GM23338 (cell line): ENCODE results near the gene SMARCC1. TPM values are rescaled to one million over a fixed set of nuclear protein-coding genes. Genes with fewer than 3 reads are reported as not detected.

Experiments
- ATAC-seq: fragments of 200-7000 bp; cut with Tn5 transposase; 3 replicates; pipeline ENCODE4 v1.9.1; 2020
- DNase-seq: peaks from one replicate; pipeline ENCODE4 v3.0.0-alpha.2; 2015; ENCODE audit warnings: low spot score
- H2AFZ ChIP-seq: fragments of 200-600 bp; sonication (generic); 2 replicates; pipeline ENCODE4 v1.8.0; 2016; ENCODE audit warnings: antibody characterized with exemption, mild to moderate bottlenecking, moderate library complexity
- H3F3A ChIP-seq: fragments of 200-600 bp; sonication (generic); replicated peaks from 2 replicates; pipeline ENCODE4 v1.8.0; 2017; ENCODE audit warnings: antibody characterized with exemption, mixed run types, low read depth
- H3K27ac ChIP-seq: fragments of 200-600 bp; sonication (generic); 2 replicates; pipeline ENCODE4 v1.6.1; 2016; ENCODE audit warnings: low read depth
- H3K27me3 ChIP-seq: fragments of 200-600 bp; sonication (generic); 2 replicates; pipeline ENCODE4 v1.8.0; 2016; ENCODE audit warnings: mild to moderate bottlenecking, mixed run types, moderate library complexity; ENCODE audit not compliant: insufficient read depth
- H3K36me3 ChIP-seq: fragments of 200-600 bp; sonication (generic); 2 replicates; pipeline ENCODE4 v1.8.0; 2016; ENCODE audit warnings: mild to moderate bottlenecking; ENCODE audit not compliant: insufficient read depth
- H3K4me1 ChIP-seq: fragments of 200-600 bp; sonication (generic); 2 replicates; pipeline ENCODE4 v1.8.0; 2016; ENCODE audit warnings: mild to moderate bottlenecking, moderate library complexity; ENCODE audit not compliant: insufficient read depth
- H3K4me2 ChIP-seq: fragments of 200-600 bp; sonication (generic); 2 replicates; pipeline ENCODE4 v1.7.1; 2017; ENCODE audit warnings: mixed run types
- H3K4me3 ChIP-seq: fragments of 200-600 bp; sonication (generic); 2 replicates; pipeline ENCODE4 v1.6.1; 2016; ENCODE audit warnings: mixed run types
- H3K79me2 ChIP-seq: fragments of 200-600 bp; sonication (generic); replicated peaks from 2 replicates; pipeline ENCODE4 v1.8.0; 2017; ENCODE audit warnings: mild to moderate bottlenecking; ENCODE audit not compliant: insufficient read depth
- H3K9me2 ChIP-seq: fragments of 200-600 bp; sonication (generic); 2 replicates; pipeline ENCODE4 v1.8.0; 2017; ENCODE audit not compliant: insufficient read depth
- H4K20me1 ChIP-seq: fragments of 200-600 bp; sonication (generic); replicated peaks from 2 replicates; pipeline ENCODE4 v1.8.0; 2017; ENCODE audit warnings: mild to moderate bottlenecking; ENCODE audit not compliant: insufficient read depth
- H3K27ac Mint-ChIP-seq: 2 replicates; pipeline ENCODE4 v1.8.0; 2020; ENCODE audit warnings: inconsistent platforms, mild to moderate bottlenecking, moderate library complexity, mixed read lengths
- H3K27me3 Mint-ChIP-seq: 3 replicates; pipeline ENCODE4 v1.8.0; 2022; ENCODE audit warnings: low read depth, mild to moderate bottlenecking, moderate library complexity, mixed read lengths, inconsistent platforms; ENCODE audit not compliant: insufficient read depth, poor library complexity
- H3K36me3 Mint-ChIP-seq: 3 replicates; pipeline ENCODE4 v1.8.0; 2021; ENCODE audit warnings: low read depth, mild to moderate bottlenecking, inconsistent platforms, moderate library complexity, mixed read lengths
- H3K4me1 Mint-ChIP-seq: 3 replicates; pipeline ENCODE4 v1.8.0; 2020; ENCODE audit warnings: mild to moderate bottlenecking, inconsistent platforms, mixed read lengths
- H3K4me3 Mint-ChIP-seq: 3 replicates; pipeline ENCODE4 v1.8.0; 2021; ENCODE audit warnings: moderate library complexity, mild to moderate bottlenecking, inconsistent platforms, mixed read lengths
- H3K9me3 Mint-ChIP-seq: 3 replicates; pipeline ENCODE4 v1.8.0; 2020; ENCODE audit warnings: moderate library complexity, mild to moderate bottlenecking, inconsistent platforms, mixed read lengths
- CREB1 ChIP-seq: fragments of 250-450 bp; sonication (Bioruptor Pico); IDR thresholded peaks from 2 replicates; pipeline ENCODE4 v1.5.0; 2020; ENCODE audit warnings: low read depth, mild to moderate bottlenecking, moderate library complexity
- EZH2 ChIP-seq: fragments of 200-600 bp; sonication (generic); IDR thresholded peaks from one replicate; pipeline ENCODE4 v1.8.0; 2017; ENCODE audit warnings: antibody characterized with exemption, mild to moderate bottlenecking, low read depth; ENCODE audit not compliant: unreplicated experiment
- EZH2phosphoT487 ChIP-seq: fragments of 200-600 bp; sonication (generic); IDR thresholded peaks from one replicate; pipeline ENCODE4 v1.8.1; 2018; ENCODE audit warnings: antibody characterized with exemption; ENCODE audit not compliant: unreplicated experiment
- NANOG ChIP-seq: IDR thresholded peaks from 2 replicates; pipeline ENCODE4 v1.6.1; 2016; ENCODE audit warnings: antibody characterized with exemption, borderline replicate concordance
- POLR2AphosphoS5 ChIP-seq: IDR thresholded peaks from 2 replicates; pipeline ENCODE4 v1.6.1; 2016; ENCODE audit warnings: antibody characterized with exemption, low read depth
- STAT1 ChIP-seq: IDR thresholded peaks from one replicate; pipeline ENCODE4 v1.6.1; 2016; ENCODE audit warnings: antibody characterized with exemption; ENCODE audit not compliant: unreplicated experiment
- ZNF114 ChIP-seq: fragments of 250-450 bp; sonication (Bioruptor Pico); IDR thresholded peaks from 2 replicates; pipeline ENCODE4 v1.5.0; 2020; ENCODE audit warnings: mild to moderate bottlenecking, moderate library complexity
- polyA plus RNA-seq: library from polyadenylated mRNA; unstranded; fragments of >200 nt; fragmentation: Nextera tagmentation; extraction: Ambion mirVana; gene quantifications from 2 replicates; pipeline ENCODE4 v1.2.1, GENCODE V29; 2016
- total RNA-seq: library from RNA; depleted of rRNA; stranded (reverse); fragments of >200 nt; shearing (Covaris generic); gene quantifications from 2 replicates; pipeline ENCODE4 v1.2.3, GENCODE V29; 2014
- TF ChIP-seq, protein P1 (sequence below): fragments of 250-450 bp; sonication (Bioruptor Pico); IDR thresholded peaks from 2 replicates; pipeline ENCODE4 v1.5.0; 2020; ENCODE audit warnings: mild to moderate bottlenecking, moderate library complexity
- TF ChIP-seq, protein P2 (sequence below): IDR thresholded peaks from one replicate; pipeline ENCODE4 v1.6.1; 2018; ENCODE audit warnings: antibody characterized with exemption; ENCODE audit not compliant: unreplicated experiment
- TF ChIP-seq, protein P3 (sequence below): IDR thresholded peaks from 2 replicates; pipeline ENCODE4 v1.6.1; 2016; ENCODE audit warnings: antibody characterized with exemption

SMARCC1 gene
- total and polyA plus RNA-seq, 2 experiments from 2014 or later = 105 to 171 TPM

- DNase-seq (no peak), ATAC-seq (no peak)
- H3K27me3 Mint-ChIP-seq = peaks cover 8% of the 10 kb centered on the region
- Histone ChIP-seq H3K27me3 (no peaks in the 10 kb centered on the region), H3K36me3 (no peaks in the 10 kb centered on the region; the same call in 1 of the 2 replicates), H3F3A (0 out of 2 replicates have a peak, but pooled peaks cover 11% of the 10 kb centered on the region), H2AFZ (no peak overlapping the region), H3K9me2 (no peaks in the 10 kb centered on the region), H3K4me1 (peaks cover 10% of the 10 kb centered on the region), H3K4me3 (peak overlapping the region; percentile 81), H3K27ac (0 out of 2 replicates have a peak overlapping the region, but pooled peaks have one; percentile 3), H4K20me1 (peaks cover 51% of the 10 kb centered on the region), H3K79me2 (peaks cover 86% of the 10 kb centered on the region), H3K4me2 (peak overlapping the region; percentile 82; the same call in 1 of the 2 replicates)
- peaks cover 36% of the 10 kb centered on the region for H3K36me3 Mint-ChIP-seq
- H3K4me3 Mint-ChIP-seq = no peak overlapping the region
- TF ChIP-seq, protein P1, sequence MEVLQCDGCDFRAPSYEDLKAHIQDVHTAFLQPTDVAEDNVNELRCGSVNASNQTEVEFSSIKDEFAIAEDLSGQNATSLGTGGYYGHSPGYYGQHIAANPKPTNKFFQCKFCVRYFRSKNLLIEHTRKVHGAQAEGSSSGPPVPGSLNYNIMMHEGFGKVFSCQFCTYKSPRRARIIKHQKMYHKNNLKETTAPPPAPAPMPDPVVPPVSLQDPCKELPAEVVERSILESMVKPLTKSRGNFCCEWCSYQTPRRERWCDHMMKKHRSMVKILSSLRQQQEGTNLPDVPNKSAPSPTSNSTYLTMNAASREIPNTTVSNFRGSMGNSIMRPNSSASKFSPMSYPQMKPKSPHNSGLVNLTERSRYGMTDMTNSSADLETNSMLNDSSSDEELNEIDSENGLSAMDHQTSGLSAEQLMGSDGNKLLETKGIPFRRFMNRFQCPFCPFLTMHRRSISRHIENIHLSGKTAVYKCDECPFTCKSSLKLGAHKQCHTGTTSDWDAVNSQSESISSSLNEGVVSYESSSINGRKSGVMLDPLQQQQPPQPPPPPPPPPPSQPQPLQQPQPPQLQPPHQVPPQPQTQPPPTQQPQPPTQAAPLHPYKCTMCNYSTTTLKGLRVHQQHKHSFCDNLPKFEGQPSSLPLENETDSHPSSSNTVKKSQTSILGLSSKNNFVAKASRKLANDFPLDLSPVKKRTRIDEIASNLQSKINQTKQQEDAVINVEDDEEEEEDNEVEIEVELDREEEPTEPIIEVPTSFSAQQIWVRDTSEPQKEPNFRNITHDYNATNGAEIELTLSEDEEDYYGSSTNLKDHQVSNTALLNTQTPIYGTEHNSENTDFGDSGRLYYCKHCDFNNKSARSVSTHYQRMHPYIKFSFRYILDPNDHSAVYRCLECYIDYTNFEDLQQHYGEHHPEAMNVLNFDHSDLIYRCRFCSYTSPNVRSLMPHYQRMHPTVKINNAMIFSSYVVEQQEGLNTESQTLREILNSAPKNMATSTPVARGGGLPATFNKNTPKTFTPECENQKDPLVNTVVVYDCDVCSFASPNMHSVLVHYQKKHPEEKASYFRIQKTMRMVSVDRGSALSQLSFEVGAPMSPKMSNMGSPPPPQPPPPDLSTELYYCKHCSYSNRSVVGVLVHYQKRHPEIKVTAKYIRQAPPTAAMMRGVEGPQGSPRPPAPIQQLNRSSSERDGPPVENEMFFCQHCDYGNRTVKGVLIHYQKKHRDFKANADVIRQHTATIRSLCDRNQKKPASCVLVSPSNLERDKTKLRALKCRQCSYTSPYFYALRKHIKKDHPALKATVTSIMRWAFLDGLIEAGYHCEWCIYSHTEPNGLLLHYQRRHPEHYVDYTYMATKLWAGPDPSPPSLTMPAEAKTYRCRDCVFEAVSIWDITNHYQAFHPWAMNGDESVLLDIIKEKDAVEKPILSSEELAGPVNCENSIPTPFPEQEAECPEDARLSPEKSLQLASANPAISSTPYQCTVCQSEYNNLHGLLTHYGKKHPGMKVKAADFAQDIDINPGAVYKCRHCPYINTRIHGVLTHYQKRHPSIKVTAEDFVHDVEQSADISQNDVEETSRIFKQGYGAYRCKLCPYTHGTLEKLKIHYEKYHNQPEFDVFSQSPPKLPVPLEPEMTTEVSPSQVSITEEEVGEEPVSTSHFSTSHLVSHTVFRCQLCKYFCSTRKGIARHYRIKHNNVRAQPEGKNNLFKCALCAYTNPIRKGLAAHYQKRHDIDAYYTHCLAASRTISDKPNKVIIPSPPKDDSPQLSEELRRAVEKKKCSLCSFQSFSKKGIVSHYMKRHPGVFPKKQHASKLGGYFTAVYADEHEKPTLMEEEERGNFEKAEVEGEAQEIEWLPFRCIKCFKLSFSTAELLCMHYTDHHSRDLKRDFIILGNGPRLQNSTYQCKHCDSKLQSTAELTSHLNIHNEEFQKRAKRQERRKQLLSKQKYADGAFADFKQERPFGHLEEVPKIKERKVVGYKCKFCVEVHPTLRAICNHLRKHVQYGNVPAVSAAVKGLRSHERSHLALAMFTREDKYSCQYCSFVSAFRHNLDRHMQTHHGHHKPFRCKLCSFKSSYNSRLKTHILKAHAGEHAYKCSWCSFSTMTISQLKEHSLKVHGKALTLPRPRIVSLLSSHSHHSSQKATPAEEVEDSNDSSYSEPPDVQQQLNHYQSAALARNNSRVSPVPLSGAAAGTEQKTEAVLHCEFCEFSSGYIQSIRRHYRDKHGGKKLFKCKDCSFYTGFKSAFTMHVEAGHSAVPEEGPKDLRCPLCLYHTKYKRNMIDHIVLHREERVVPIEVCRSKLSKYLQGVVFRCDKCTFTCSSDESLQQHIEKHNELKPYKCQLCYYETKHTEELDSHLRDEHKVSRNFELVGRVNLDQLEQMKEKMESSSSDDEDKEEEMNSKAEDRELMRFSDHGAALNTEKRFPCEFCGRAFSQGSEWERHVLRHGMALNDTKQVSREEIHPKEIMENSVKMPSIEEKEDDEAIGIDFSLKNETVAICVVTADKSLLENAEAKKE (CRISPR knock-in tag) = no peak
- TF ChIP-seq, protein P2, sequence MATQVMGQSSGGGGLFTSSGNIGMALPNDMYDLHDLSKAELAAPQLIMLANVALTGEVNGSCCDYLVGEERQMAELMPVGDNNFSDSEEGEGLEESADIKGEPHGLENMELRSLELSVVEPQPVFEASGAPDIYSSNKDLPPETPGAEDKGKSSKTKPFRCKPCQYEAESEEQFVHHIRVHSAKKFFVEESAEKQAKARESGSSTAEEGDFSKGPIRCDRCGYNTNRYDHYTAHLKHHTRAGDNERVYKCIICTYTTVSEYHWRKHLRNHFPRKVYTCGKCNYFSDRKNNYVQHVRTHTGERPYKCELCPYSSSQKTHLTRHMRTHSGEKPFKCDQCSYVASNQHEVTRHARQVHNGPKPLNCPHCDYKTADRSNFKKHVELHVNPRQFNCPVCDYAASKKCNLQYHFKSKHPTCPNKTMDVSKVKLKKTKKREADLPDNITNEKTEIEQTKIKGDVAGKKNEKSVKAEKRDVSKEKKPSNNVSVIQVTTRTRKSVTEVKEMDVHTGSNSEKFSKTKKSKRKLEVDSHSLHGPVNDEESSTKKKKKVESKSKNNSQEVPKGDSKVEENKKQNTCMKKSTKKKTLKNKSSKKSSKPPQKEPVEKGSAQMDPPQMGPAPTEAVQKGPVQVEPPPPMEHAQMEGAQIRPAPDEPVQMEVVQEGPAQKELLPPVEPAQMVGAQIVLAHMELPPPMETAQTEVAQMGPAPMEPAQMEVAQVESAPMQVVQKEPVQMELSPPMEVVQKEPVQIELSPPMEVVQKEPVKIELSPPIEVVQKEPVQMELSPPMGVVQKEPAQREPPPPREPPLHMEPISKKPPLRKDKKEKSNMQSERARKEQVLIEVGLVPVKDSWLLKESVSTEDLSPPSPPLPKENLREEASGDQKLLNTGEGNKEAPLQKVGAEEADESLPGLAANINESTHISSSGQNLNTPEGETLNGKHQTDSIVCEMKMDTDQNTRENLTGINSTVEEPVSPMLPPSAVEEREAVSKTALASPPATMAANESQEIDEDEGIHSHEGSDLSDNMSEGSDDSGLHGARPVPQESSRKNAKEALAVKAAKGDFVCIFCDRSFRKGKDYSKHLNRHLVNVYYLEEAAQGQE = no peak
- no peak for TF ChIP-seq ZNF114 (CRISPR knock-in tag)
- no peak for TF ChIP-seq EZH2
- no peak for TF ChIP-seq EZH2phosphoT487
- TF ChIP-seq CREB1 (CRISPR knock-in tag) = no peak
- TF ChIP-seq NANOG = no peak
- TF ChIP-seq STAT1 = no peak
- TF ChIP-seq, protein P3, sequence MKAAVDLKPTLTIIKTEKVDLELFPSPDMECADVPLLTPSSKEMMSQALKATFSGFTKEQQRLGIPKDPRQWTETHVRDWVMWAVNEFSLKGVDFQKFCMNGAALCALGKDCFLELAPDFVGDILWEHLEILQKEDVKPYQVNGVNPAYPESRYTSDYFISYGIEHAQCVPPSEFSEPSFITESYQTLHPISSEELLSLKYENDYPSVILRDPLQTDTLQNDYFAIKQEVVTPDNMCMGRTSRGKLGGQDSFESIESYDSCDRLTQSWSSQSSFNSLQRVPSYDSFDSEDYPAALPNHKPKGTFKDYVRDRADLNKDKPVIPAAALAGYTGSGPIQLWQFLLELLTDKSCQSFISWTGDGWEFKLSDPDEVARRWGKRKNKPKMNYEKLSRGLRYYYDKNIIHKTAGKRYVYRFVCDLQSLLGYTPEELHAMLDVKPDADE = no peak
- no peak for TF ChIP-seq POLR2AphosphoS5
- H3K27ac Mint-ChIP-seq = no peak overlapping the region
- H3K9me3 Mint-ChIP-seq = no peaks in the 10 kb centered on the region
- H3K4me1 Mint-ChIP-seq = peaks cover 9% of the 10 kb centered on the region; the same call in 2 of the 3 replicates
Observed at GRCh38 chr3:47778746-47779145, 2.9 kb downstream of the SMARCC1 start.
